ENCODE results near the gene ACTN2.

- no peak for TF ChIP-seq CTCF (IDR thresholded peaks at IDR 0.05; ENCODE audit: borderline replicate concordance, extremely low read depth, low read length, poor library complexity, severe bottlenecking)
- TF ChIP-seq EZH2 (IDR thresholded peaks at IDR 0.05; ENCODE audit: borderline replicate concordance, low read depth, low read length, severe bottlenecking) = no peak
Measured at GRCh38 chr1:236734141-236734765, 48.0 kb downstream of the ACTN2 start.

Data from DND-41 (cell line).